Neural crest cell (in vitro differentiated cells): ENCODE data around the gene FARSA. TPM values are rescaled to one million over a fixed set of nuclear protein-coding genes. Genes with fewer than 3 reads are reported as not detected.

Source experiments
- DNase-seq: peaks from one replicate; pipeline ENCODE4 v3.0.0; 2021; ENCODE audit warnings: low read depth, mixed read lengths, low spot score
- H3K27ac Mint-ChIP-seq: one replicate; pipeline ENCODE4 v1.8.0; 2021; ENCODE audit warnings: mild to moderate bottlenecking, mixed read lengths; ENCODE audit not compliant: unreplicated experiment
- H3K27me3 Mint-ChIP-seq: 2 replicates; pipeline ENCODE4 v1.8.0; 2021; ENCODE audit warnings: low read depth, mild to moderate bottlenecking, mixed read lengths
- H3K36me3 Mint-ChIP-seq: 2 replicates; pipeline ENCODE4 v1.8.0; 2021; ENCODE audit warnings: low read depth, mild to moderate bottlenecking, mixed read lengths
- H3K4me1 Mint-ChIP-seq: 2 replicates; pipeline ENCODE4 v1.8.0; 2021; ENCODE audit warnings: mixed read lengths
- H3K4me3 Mint-ChIP-seq: one replicate; pipeline ENCODE4 v1.8.0; 2021; ENCODE audit warnings: mild to moderate bottlenecking, mixed read lengths
- H3K9me3 Mint-ChIP-seq: 2 replicates; pipeline ENCODE4 v1.8.0; 2021; ENCODE audit warnings: mixed read lengths
- total RNA-seq: library from RNA; stranded (reverse); gene quantifications from 2 replicates; pipeline ENCODE4 v1.2.1, GENCODE V29; 2021
- TF ChIP-seq, protein P1 (sequence below): fragments of 200-600 bp; sonication (generic); conservative IDR thresholded peaks from 2 replicates; pipeline ENCODE4 v1.5.0; 2021; ENCODE audit warnings: antibody characterized with exemption, mild to moderate bottlenecking

The FARSA gene
- total RNA-seq, 1 donor from 2014 or later: 83.1 TPM

DNA sequence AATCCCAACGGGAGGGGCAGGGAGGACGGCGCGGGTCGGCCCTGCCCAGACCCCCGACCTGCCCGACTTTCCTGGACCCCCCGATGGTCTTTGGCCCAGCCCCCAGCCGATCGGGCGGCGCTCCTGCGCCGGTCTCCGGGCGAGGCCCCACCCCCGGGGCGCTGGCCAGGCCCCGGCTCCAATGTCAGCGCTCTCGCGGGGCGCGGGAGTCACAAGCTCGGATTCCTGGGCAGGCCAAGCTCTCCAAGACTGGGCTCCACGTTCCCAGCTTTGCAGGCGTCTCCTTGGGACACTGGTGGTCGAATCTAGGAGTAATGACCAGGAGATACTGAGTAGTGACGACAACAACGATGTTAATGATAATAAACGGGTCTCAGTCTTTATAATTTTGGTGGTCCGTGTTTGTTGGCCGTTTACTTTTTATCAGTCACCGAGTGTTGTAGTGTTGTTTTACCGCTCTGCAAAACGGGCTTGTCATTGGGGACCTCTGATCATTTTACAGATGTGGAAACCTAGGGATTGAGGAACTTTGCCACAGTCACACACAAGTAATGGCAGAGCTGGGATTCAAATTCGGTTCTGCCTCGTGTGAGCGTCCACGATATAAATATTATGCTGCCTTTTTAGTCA lies 12.7 kb upstream of the FARSA start:
- Mint-ChIP-seq H3K27ac (peak overlapping the region; percentile 92), H3K27me3 (peaks cover 12% of the 10 kb centered on the region), H3K36me3 (peaks cover 21% of the 10 kb centered on the region), H3K4me3 (peak overlapping the region; percentile 95), H3K4me1 (peaks cover 30% of the 10 kb centered on the region), H3K9me3 (no peaks in the 10 kb centered on the region)
- DNase-seq: peak; percentile 58
- TF ChIP-seq, protein P1, sequence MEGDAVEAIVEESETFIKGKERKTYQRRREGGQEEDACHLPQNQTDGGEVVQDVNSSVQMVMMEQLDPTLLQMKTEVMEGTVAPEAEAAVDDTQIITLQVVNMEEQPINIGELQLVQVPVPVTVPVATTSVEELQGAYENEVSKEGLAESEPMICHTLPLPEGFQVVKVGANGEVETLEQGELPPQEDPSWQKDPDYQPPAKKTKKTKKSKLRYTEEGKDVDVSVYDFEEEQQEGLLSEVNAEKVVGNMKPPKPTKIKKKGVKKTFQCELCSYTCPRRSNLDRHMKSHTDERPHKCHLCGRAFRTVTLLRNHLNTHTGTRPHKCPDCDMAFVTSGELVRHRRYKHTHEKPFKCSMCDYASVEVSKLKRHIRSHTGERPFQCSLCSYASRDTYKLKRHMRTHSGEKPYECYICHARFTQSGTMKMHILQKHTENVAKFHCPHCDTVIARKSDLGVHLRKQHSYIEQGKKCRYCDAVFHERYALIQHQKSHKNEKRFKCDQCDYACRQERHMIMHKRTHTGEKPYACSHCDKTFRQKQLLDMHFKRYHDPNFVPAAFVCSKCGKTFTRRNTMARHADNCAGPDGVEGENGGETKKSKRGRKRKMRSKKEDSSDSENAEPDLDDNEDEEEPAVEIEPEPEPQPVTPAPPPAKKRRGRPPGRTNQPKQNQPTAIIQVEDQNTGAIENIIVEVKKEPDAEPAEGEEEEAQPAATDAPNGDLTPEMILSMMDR: no peak

GRCh38 chr19:12945479-12946091 lies 12.1 kb upstream of the FARSA start, which contains the start of gene RAD23A:
Gene RAD23A, plus strand, starts transcription at chr19:12945862. Its CDS starts 87 bp downstream, at chr19:12945949.
- peak within 1 kb of the TSS; percentile 98 for H3K27ac Mint-ChIP-seq
- peak within 1 kb of the TSS; percentile 95 for H3K4me3 Mint-ChIP-seq
- peaks cover 25% of the 10 kb centered on the region for H3K36me3 Mint-ChIP-seq
- TF ChIP-seq, protein P1: no peak
- H3K27me3 Mint-ChIP-seq: peaks cover 12% of the 10 kb centered on the region
- no peaks in the 10 kb centered on the region for H3K9me3 Mint-ChIP-seq
- DNase-seq: peak; percentile 99
- H3K4me1 Mint-ChIP-seq: peaks cover 33% of the 10 kb centered on the region

DNA sequence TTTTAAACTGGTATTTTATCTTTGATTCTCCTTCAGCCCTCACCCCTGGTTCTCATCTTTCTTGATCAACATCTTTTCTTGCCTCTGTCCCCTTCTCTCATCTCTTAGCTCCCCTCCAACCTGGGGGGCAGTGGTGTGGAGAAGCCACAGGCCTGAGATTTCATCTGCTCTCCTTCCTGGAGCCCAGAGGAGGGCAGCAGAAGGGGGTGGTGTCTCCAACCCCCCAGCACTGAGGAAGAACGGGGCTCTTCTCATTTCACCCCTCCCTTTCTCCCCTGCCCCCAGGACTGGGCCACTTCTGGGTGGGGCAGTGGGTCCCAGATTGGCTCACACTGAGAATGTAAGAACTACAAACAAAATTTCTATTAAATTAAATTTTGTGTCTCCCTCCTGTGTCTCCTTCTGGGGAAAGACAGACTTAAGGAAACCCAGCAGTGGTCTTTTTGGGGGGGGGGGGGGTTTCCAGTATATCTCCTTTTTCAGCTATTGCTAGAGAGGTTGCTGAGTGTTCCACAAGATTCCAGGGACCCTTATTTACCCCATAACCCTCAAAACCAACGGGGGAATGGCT lies 10.7 kb upstream of the FARSA start:
- H3K27me3 Mint-ChIP-seq: peaks cover 15% of the 10 kb centered on the region
- H3K9me3 Mint-ChIP-seq: no peaks in the 10 kb centered on the region
- H3K4me1 Mint-ChIP-seq: peaks cover 46% of the 10 kb centered on the region
- peak overlapping the region; percentile 95 for H3K4me3 Mint-ChIP-seq
- H3K27ac Mint-ChIP-seq: no peak overlapping the region
- DNase-seq: no peak
- peaks cover 33% of the 10 kb centered on the region for H3K36me3 Mint-ChIP-seq
- TF ChIP-seq, protein P1: no peak

DNA sequence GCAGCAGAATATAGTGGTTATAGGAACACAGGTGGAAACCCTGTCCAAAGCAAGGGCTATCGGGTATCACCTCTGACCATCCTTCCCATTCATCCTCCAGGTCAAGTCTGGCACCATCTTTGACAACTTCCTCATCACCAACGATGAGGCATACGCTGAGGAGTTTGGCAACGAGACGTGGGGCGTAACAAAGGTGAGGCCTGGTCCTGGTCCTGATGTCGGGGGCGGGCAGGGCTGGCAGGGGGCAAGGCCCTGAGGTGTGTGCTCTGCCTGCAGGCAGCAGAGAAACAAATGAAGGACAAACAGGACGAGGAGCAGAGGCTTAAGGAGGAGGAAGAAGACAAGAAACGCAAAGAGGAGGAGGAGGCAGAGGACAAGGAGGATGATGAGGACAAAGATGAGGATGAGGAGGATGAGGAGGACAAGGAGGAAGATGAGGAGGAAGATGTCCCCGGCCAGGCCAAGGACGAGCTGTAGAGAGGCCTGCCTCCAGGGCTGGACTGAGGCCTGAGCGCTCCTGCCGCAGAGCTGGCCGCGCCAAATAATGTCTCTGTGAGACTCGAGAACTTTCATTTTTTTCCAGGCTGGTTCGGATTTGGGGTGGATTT lies 10.0 kb upstream of the FARSA start:
- H3K36me3 Mint-ChIP-seq: peaks cover 39% of the 10 kb centered on the region
- TF ChIP-seq, protein P1: no peak
- peak overlapping the region; percentile 38 for H3K27ac Mint-ChIP-seq
- peaks cover 51% of the 10 kb centered on the region for H3K4me1 Mint-ChIP-seq
- peak overlapping the region; percentile 95 for H3K4me3 Mint-ChIP-seq
- DNase-seq: no peak
- H3K27me3 Mint-ChIP-seq: peaks cover 15% of the 10 kb centered on the region
- H3K9me3 Mint-ChIP-seq: no peaks in the 10 kb centered on the region

- Mint-ChIP-seq H3K9me3 (no peaks in the 10 kb centered on the region), H3K36me3 (peaks cover 39% of the 10 kb centered on the region)
These were observed 7.4 kb upstream of the FARSA start for GRCh38 chr19:12940897-12941296.

More at GRCh38 chr19:12940897-12941296, 7.4 kb upstream of the FARSA start:
- TF ChIP-seq, protein P1: no peak
- H3K27ac Mint-ChIP-seq: no peak overlapping the region
- peak overlapping the region; percentile 100 for H3K4me3 Mint-ChIP-seq
- H3K27me3 Mint-ChIP-seq: peaks cover 17% of the 10 kb centered on the region
- peaks cover 50% of the 10 kb centered on the region for H3K4me1 Mint-ChIP-seq
- DNase-seq: no peak
